Non-pigmented ciliary epithelial cell (primary cell): ENCODE data around the gene DOCK7.
A peak's percentile ranks its signal among the peaks of the same experiment; 100 is the strongest.
"Not testable (repeated sequence)": the region's sequence is repeated elsewhere in the genome, so short reads cannot be mapped to it uniquely, and the experiment has no call there.

ENCODE experiments used
- DNase-seq: peaks from one replicate; pipeline ENCODE4 v3.0.0-alpha.2; 2010; ENCODE audit warnings: low read depth

The DOCK7 gene

GRCh38 chr1:62530516-62531154, 157.6 kb downstream of the DOCK7 start:
- DNase-seq = no peak

DNA sequence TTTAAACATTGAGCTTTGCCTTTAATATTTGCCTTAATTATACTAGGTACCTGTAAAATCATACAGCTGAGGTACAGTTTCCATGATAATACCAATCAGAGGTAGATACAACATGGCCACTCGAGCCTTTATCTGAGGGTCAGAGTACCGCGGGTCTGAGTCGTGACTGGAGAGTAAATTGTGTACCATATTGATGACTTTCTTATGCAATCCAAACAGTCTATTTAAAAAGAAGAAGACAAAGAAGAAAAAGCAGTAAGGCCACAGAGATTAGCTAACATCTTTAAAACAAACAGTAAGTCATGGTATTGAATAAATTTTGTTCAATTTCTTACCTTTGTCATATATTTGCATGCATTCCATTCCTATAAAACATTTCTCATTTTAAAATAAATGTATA, 159.0 kb downstream of the DOCK7 start:
- no peak for DNase-seq

GRCh38 chr1:62528015-62528414, 160.2 kb downstream of the DOCK7 start:
- DNase-seq = no peak

GRCh38 chr1:62527346-62527745, 160.8 kb downstream of the DOCK7 start:
- not testable (repeated sequence) for DNase-seq

DNA sequence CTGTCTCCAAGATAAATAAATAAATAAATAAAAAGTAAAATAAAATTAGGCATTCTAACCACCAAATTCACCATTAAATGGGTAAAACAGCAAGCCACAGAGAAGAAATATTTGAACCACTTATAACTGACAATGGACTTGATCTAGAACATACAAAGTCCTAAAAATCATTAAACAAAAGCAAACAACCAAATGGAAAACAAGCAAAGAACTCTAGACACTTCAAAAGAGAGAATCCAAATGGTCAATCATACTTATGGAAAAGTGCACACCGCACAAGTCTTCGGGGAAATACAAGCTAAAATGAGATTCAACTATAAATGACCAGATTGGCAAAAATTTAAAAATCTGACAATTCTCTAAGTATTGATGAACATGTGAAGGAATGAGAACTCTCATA, 164.3 kb downstream of the DOCK7 start:
- DNase-seq = no peak

GRCh38 chr1:62516600-62516999, 171.6 kb downstream of the DOCK7 start:
- DNase-seq = no peak

DNA sequence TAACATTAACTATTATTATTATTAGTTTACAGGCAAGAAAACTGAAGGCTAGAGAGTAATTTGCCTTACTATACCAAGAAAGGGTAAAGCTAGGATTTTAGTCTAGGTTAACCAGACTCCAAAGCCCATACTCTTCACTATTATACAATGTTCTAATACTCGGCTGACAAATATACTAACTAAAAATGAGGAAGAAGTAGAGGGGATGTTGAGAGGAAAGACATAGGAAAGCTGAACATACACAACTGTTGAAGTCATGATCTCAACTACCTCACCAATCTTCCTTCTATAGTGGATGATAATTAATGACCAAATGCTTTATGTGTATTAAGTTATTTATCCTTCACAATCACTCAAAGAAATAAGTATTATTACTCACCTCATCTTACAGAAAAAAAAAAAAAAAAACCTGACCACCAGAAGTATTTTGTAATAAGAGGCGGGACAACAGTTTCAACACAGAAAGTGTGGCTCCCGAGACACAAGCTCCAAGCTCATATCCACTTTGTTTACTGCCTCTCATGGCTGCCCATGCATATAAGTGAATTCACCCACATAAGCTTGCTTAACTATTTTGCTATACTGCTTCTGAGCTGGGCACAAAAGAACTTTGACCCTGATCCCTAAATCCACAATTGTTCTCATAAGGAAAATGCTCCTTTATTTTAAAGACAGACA, 173.3 kb downstream of the DOCK7 start:
- no peak for DNase-seq

GRCh38 chr1:62513013-62513412, 175.2 kb downstream of the DOCK7 start:
- DNase-seq = no peak

DNA sequence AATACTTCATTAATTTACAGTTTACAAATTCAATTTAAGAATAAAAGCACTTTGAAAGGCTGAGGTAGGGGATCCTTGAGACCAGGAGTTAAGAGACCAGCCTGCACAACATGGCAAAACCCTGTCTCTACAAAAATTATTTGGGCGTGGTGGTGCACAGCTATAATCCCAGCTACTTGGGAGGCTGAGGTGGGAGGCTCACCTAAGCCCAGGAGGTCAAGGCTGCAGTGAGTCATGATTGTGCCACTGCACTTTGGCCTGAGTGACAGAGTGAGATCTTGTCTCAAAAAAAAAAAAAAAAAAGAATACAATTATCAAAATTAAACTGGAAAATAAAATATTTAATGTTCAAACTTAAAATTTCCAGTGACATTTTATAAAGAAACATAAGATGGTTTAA, 179.2 kb downstream of the DOCK7 start:
- DNase-seq = no peak

DNA sequence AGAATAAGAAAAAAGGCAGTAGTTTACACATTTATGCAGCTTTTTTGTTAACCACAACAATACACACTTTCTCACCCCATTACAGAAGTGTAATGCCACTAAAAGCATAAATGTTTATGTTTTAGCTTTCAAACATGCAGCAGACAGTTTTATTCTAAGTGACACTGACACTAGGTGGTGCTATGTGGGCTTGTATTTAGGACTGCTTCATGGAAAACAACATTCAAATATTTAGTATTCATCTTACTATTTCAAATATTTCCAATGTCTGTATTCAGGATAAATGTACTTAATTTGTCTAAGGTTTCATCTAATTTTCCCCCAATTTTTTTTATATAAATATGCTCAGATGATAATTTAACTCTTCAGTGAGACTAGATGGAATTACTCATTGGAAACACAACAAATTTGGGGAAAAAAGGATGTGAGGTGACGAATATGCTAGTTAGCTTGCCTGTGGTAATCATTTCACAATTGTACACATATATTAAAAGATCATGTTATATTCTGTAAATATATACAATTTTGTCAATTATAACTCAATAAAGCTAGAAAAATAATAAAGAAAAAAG, 179.9 kb downstream of the DOCK7 start:
- DNase-seq = peak; percentile 18

GRCh38 chr1:62500210-62500609, 188.0 kb downstream of the DOCK7 start:
- DNase-seq = no peak

GRCh38 chr1:62494137-62494536, 194.0 kb downstream of the DOCK7 start:
- no peak for DNase-seq

DNA sequence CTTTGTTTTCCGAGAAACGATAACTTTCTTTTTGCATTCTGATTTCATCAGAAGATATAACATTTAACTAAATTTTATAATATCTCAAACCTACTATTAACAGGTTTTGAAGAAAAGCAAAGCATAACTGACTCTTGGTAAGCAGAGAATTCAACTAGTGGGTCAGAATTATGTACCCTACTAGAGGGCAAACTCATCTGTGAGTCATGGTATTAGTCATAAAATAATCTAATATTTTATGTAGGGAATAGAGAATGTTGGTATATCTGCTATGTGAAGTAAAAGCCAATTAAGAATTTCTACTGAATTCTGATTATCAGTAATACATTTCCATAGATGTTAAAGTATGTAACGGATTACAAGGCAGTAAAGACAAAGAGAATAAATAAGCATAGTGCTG, 194.5 kb downstream of the DOCK7 start:
- DNase-seq = no peak

GRCh38 chr1:62492521-62492920, 195.7 kb downstream of the DOCK7 start:
- DNase-seq = no peak

- DNase-seq = no peak
Measured at GRCh38 chr1:62487956-62488355, 200.2 kb downstream of the DOCK7 start.

DNA sequence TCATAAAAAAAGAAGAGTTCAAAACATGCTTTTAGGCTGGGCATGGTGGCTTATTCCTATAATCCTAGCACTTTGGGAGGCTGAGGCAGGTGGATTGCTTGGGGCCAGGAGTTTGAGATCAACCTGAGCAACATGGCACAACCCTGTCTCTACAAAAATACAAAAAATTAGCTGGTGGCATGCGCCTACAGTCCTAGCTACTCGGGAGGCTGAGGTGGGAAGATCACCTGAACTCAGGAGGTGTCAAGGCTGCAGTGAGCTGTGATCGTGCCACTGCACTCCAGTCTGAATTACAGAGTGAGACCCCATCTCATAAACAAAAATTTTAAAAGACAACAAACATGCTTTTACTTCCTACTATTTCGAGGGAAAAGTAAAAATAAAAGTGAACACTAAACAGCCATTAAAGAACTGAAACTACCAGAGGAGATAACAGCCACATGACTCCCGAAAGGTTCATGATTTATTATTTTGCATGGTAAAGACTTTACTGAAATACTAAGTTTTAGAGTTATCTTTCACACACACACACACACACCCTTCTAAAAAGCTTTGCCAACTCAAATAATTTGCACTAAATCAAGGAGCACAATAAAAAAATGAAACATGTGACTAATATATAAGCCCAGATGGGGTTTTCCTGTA, 203.2 kb downstream of the DOCK7 start:
- no peak for DNase-seq

- DNase-seq = no peak
Measured at GRCh38 chr1:62481681-62482080, 206.5 kb downstream of the DOCK7 start.

DNA sequence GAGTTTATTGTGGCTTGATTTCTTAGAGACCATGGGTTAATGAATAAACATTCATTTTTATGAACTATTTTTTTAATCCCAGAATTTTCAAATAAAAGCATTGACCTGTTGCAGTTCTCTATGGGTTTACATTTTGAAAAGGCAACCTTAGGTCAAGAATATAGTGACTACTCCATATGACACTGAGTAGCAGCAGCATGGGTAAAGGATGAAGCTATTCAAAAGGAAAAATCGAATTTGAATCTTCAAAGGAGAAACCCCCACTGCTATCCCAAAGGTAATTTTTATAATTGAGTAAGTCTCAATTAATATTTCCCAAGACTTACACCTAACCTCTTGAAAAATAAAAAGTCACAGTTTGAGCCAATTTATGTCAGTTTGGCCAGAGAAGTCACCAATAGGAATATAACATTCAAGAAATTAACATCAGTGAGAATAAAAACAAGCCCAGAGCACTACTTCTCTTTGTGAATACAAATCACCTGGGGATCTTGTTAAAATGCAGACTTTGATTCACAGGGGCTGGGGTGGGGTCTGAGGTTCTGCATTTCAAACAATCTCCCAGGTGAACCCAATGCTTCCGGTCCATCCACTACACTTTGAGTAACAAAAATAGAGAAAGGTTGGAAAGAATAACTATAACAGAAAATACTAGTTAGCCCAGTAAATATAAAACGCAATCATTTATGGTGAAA, 211.5 kb downstream of the DOCK7 start:
- no peak for DNase-seq

DNA sequence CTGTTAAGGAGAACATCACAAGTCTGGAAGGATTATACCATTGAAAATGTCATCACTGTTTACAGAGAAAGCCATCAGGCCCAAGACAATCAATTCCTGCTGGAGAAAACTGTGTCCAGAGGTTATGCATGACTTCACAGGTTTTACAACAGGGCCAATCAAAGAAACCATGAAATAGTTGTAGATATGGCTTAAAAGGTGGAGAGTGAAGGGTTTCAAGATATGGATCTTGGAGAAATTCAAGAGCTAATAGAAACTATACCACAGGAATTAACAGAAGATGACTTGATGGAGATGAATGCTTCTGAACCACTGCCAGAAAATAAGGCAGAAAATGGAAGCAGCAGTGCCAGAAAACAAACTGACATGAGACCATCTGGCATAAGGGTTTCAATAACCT, 221.1 kb downstream of the DOCK7 start:
- no peak for DNase-seq

GRCh38 chr1:62462370-62462769, 225.8 kb downstream of the DOCK7 start:
- no peak for DNase-seq

- no peak for DNase-seq
Measured at GRCh38 chr1:62457955-62458354, 230.2 kb downstream of the DOCK7 start.

GRCh38 chr1:62452951-62453350, 235.2 kb downstream of the DOCK7 start:
- no peak for DNase-seq

DNA sequence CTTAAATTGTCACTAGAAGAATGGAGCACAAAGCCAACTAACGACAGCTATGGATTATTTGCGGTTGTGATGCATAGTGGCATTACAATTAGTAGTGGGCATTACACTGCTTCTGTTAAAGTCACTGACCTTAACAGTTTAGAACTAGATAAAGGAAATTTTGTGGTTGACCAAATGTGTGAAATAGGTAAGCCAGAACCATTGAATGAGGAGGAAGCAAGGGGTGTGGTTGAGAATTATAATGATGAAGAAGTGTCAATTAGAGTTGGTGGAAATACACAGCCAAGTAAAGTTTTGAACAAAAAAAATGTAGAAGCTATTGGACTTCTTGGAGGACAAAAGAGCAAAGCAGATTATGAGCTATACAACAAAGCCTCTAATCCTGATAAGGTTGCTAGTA, 237.9 kb downstream of the DOCK7 start:
- DNase-seq = no peak
